Liver (tissue), 9 donors: ENCODE measurements around the gene BRD3. TPM values are rescaled to one million over a fixed set of nuclear protein-coding genes. Genes with fewer than 3 reads are reported as not detected.

Experiments
- DNase-seq: peaks from one replicate; pipeline ENCODE4 v3.0.0-alpha.2; 2017; ENCODE audit warnings: low spot score
- H3K27ac ChIP-seq, 2 donors: one replicate each; pipeline ENCODE4 v1.7.0; 2013; ENCODE audit warnings: inconsistent platforms in 2 of 2, low read length in 2 of 2, control low read depth in 1 of 2, low read depth in 1 of 2, mild to moderate bottlenecking in 1 of 2
- H3K27me3 ChIP-seq, 4 donors: one replicate each; pipeline versions ENCODE4 v1.6.1 to v1.7.0; 2013; ENCODE audit warnings: low read length in 3 of 4, inconsistent platforms in 1 of 4, mild to moderate bottlenecking in 1 of 4, moderate library complexity in 1 of 4; ENCODE audit not compliant: control insufficient read depth in 4 of 4, insufficient read depth in 4 of 4
- H3K36me3 ChIP-seq, 4 donors: one replicate each; pipeline versions ENCODE4 v1.6.1 to v1.7.0; 2013; ENCODE audit warnings: low read length in 3 of 4, mild to moderate bottlenecking in 3 of 4, low read depth in 1 of 4, moderate library complexity in 1 of 4; ENCODE audit not compliant: control insufficient read depth in 4 of 4, insufficient read depth in 3 of 4
- H3K4me1 ChIP-seq, 4 donors: one replicate each; pipeline versions ENCODE4 v1.6.1 to v1.7.0; 2013; ENCODE audit warnings: low read length in 3 of 4, mild to moderate bottlenecking in 3 of 4, moderate library complexity in 1 of 4; ENCODE audit not compliant: control insufficient read depth in 4 of 4, insufficient read depth in 4 of 4
- H3K4me3 ChIP-seq, 3 donors: one replicate each; pipeline versions ENCODE4 v1.6.1 to v1.7.0; 2013; ENCODE audit warnings: low read length in 3 of 3, control low read depth in 1 of 3, low read depth in 1 of 3, mild to moderate bottlenecking in 1 of 3
- H3K9ac ChIP-seq, 2 donors: one replicate each; pipeline ENCODE4 v1.7.0; 2013; ENCODE audit warnings: low read length in 2 of 2, mild to moderate bottlenecking in 2 of 2, moderate library complexity in 2 of 2, control low read depth in 1 of 2, low read depth in 1 of 2
- H3K9me3 ChIP-seq, 4 donors: one replicate each; pipeline versions ENCODE4 v1.6.1 to v1.7.0; 2013; ENCODE audit warnings: low read length in 3 of 4; ENCODE audit not compliant: control insufficient read depth in 4 of 4
- EGR1 ChIP-seq, 2 donors: IDR thresholded peaks; 2 replicates each; pipeline ENCODE4 v1.6.1; 2016 to 2018; ENCODE audit warnings: antibody characterized with exemption in 2 of 2, low read depth in 2 of 2
- HNF4G ChIP-seq: IDR thresholded peaks from 2 replicates; pipeline ENCODE4 v1.6.1; 2016; ENCODE audit warnings: antibody characterized with exemption
- RAD21 ChIP-seq, 2 donors: IDR thresholded peaks; 2 replicates each; pipeline ENCODE4 v1.6.1; 2016; ENCODE audit warnings: antibody characterized with exemption in 2 of 2, mild to moderate bottlenecking in 2 of 2
- RXRA ChIP-seq, 2 donors: IDR thresholded peaks; 2 replicates each; pipeline ENCODE4 v1.6.1; 2017 to 2018; ENCODE audit warnings: antibody characterized with exemption in 2 of 2, mild to moderate bottlenecking in 1 of 2
- YY1 ChIP-seq: IDR thresholded peaks from 2 replicates; pipeline ENCODE4 v1.6.1; 2016; ENCODE audit warnings: antibody characterized with exemption, mild to moderate bottlenecking
- WGBS: extraction: QIAGEN DNeasy Blood & Tissue Kit; methylation state at CpG from one replicate; pipeline ENCODE4 v1.1.7; 2013; 5-methylcytosine and 5-hydroxymethylcytosine counted together
- polyA plus RNA-seq, 2 donors: library from polyadenylated mRNA; stranded (reverse) in 1 of 2; unstranded in 1 of 2; fragments of 200-250 nt in 1 of 2; fragments of >200 nt in 1 of 2; fragmentation: Nextera tagmentation in 1 of 2; extraction: Ambion mirVana in 1 of 2; gene quantifications; one replicate each; pipeline versions ENCODE4 v1.2.1 to v1.2.3, GENCODE V29; 2013 to 2015
- total RNA-seq, 2 donors: library from RNA; depleted of rRNA; stranded (reverse); fragments of >200 nt; gene quantifications; one replicate each; pipeline ENCODE4 v1.2.3, GENCODE V29; 2014
- TF ChIP-seq, protein P1 (sequence below): IDR thresholded peaks from 2 replicates; pipeline ENCODE4 v1.6.1; 2016; ENCODE audit warnings: antibody characterized with exemption
- TF ChIP-seq, protein P2 (sequence below): IDR thresholded peaks from 2 replicates; pipeline ENCODE4 v1.6.1; 2016; ENCODE audit warnings: antibody characterized with exemption
- TF ChIP-seq, protein P3 (sequence below): fragments of 150-350 bp; IDR thresholded peaks from 2 replicates; pipeline ENCODE4 v1.5.1; 2017; ENCODE audit warnings: improper control_type of control experiment, low read depth, low read length; ENCODE audit not compliant: missing input control
- donor health status: healthy.
- donor health status: healthy.
- donor health status: healthy.
- donor health status: healthy.
- donor health status: healthy.

Gene BRD3
- total and polyA plus RNA-seq, 4 donors, result 7.2 to 17.7 (median 12.7) TPM

DNA sequence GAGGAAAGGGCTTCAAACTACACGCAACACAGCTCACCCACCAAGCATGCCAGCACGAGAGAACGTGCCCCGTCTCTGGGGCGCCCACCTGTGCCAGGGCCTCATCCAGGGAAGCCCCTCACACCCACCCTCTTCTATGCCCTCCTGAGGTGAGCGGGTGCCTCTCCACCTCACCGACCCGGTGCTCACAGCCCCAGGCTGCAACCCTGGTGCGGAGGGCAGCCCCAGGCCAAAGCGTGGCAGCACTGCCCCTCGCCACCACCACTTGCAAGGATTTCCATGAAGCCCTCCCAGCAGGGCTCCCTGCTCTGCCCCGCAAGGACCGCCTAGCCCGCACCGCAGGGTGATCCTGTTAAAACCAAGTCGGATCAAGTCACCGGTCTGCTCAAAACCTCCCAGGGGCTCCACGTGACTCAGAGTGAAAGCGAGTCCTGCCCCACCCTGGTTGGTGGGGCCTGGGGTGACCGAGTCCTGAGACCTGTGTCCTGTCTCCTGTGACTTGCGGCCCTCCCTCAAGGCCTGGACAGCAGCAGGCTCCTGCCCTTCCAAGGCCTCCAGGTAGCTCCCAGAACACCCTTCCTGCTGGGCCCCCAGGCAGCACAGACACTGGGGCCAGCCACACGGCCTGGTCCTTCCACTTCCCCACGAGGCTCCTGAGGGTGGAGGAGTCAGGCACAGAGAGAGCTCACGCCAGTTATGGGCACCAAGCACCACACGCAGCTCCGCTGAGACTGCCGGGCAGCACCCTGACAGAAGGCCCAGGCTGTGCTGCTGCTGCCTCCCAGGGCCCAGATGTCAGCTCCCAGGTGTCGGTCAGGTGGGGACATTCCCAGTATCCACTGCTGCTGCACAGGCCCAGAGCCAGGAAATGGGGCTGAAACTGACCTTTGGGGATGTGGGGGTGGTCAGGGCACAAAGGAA is 12.7 kb downstream of the BRD3 start:
- DNase-seq, result no peak

DNA sequence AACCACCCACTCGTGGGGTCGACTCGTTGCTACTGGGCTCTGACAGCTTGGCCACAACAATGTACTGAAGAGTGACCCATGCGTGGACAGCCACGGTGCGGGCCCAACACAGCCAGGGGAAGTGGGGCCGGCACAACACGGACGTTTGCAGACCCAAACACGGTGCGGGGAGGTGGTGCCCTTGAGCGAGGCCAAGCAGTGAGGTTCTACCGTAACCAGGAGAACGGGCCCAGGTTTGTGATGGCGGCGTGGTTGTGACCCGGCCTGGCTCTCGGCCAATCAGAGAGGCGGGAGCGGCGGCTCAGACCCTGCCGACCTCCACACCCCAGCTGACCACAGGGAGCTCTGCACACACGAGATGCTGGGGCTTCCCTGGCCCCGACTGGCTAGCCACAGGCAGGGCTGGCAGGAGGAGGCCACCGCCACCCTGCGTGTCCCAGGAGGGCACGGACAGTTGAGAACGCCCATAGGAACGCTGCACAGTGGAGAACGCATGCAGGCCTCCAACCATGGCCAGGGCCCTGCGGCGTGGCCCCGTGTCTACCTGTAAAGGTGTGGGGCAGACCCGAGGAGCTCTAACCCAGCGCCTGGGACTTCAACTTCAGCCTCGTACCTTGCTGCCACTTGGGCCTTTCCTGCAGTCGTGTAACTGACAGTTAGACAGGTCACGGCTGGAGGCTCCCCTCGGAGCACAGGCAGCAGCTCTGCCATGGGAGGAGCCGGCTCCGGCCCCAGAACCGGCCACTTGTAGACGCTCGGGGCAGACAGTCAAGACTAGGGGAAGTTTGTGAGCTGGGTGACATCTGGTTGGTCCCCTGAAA is 13.7 kb downstream of the BRD3 start:
- Histone ChIP-seq H3K9me3 (no peaks in the 10 kb centered on the region), H3K36me3 (peaks cover 3 to 10% (median 7%) of the 10 kb centered on the region in 4 donors), H3K4me3 (no peak overlapping the region), H3K9ac (no peak overlapping the region), H3K27me3 (no peaks in the 10 kb centered on the region), H3K4me1 (peaks cover 30 to 81% (median 59%) of the 10 kb centered on the region in 4 donors), H3K27ac (no peak overlapping the region)
- no peak for DNase-seq
- WGBS, result 94% methylated on average over 44 of the region's 44 CpGs
- no peak for TF ChIP-seq HNF4G
- no peak for TF ChIP-seq RXRA (IDR thresholded peaks at IDR 0.05)
- TF ChIP-seq, protein P1, sequence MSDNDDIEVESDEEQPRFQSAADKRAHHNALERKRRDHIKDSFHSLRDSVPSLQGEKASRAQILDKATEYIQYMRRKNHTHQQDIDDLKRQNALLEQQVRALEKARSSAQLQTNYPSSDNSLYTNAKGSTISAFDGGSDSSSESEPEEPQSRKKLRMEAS, result no peak
- TF ChIP-seq RAD21 (IDR thresholded peaks at IDR 0.05), result no peak

More for the DNA sequence above, 12.7 kb downstream of the BRD3 start:
- WGBS, result 83% methylated on average over 28 of the region's 28 CpGs
- no peak overlapping the region for H3K4me3 ChIP-seq
- no peaks in the 10 kb centered on the region for H3K9me3 ChIP-seq
- no peak overlapping the region for H3K9ac ChIP-seq
- TF ChIP-seq EGR1 (IDR thresholded peaks at IDR 0.05; ENCODE audit: low read depth in 2 of 2), result peak in 1 of 2 donors; percentile 37
- TF ChIP-seq, protein P2, sequence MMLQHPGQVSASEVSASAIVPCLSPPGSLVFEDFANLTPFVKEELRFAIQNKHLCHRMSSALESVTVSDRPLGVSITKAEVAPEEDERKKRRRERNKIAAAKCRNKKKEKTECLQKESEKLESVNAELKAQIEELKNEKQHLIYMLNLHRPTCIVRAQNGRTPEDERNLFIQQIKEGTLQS, result no peak
- peak overlapping the region; percentile 75 to 82 for H3K27ac ChIP-seq
- H3K27me3 ChIP-seq, result no peaks in the 10 kb centered on the region
- peaks cover 0 to 10% (median 7%) of the 10 kb centered on the region in 4 donors for H3K36me3 ChIP-seq
- H3K4me1 ChIP-seq, result peaks cover 35 to 79% (median 58%) of the 10 kb centered on the region in 4 donors

DNA sequence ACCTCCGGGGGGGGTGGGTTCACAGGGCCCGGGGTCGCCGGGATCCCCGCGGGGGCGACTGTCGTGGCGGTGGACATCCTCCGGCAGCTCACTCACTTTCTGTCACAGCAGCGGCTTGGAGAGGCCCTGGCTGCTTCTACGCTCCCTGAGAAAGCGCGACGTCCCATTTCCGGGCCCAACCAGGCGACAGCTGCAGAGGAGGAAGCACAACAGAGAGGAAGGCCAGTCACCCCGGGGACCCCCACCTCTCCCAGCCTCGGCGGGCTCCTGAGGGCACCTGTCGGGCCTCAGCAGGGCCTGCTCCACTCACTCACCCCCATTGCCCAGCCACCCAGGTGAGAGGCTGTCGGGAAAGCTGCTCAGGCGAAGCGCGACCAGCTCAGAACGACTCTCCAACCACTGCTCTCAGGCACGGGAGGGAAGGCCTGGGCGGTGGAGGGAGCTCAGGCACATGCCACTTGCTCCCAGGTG is 14.4 kb downstream of the BRD3 start:
- H3K4me3 ChIP-seq, result no peak overlapping the region
- H3K27ac ChIP-seq, result no peak overlapping the region
- no peak overlapping the region for H3K9ac ChIP-seq
- 92% methylated on average over 28 of the region's 28 CpGs for WGBS
- no peaks in the 10 kb centered on the region for H3K9me3 ChIP-seq
- peaks cover 28 to 80% (median 57%) of the 10 kb centered on the region in 4 donors for H3K4me1 ChIP-seq
- H3K27me3 ChIP-seq, result no peaks in the 10 kb centered on the region
- DNase-seq, result no peak
- H3K36me3 ChIP-seq, result peaks cover 3 to 13% (median 7%) of the 10 kb centered on the region in 4 donors
- no peak for TF ChIP-seq YY1
- TF ChIP-seq HNF4G, result no peak
- TF ChIP-seq, protein P3, sequence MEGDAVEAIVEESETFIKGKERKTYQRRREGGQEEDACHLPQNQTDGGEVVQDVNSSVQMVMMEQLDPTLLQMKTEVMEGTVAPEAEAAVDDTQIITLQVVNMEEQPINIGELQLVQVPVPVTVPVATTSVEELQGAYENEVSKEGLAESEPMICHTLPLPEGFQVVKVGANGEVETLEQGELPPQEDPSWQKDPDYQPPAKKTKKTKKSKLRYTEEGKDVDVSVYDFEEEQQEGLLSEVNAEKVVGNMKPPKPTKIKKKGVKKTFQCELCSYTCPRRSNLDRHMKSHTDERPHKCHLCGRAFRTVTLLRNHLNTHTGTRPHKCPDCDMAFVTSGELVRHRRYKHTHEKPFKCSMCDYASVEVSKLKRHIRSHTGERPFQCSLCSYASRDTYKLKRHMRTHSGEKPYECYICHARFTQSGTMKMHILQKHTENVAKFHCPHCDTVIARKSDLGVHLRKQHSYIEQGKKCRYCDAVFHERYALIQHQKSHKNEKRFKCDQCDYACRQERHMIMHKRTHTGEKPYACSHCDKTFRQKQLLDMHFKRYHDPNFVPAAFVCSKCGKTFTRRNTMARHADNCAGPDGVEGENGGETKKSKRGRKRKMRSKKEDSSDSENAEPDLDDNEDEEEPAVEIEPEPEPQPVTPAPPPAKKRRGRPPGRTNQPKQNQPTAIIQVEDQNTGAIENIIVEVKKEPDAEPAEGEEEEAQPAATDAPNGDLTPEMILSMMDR, result no peak
